Fibroblast of skin of left quadriceps (primary cell): ENCODE measurements around the gene FARP2.

Experiments
- DNase-seq, 2 experiments: peaks; one replicate each; pipeline ENCODE4 v3.0.0-alpha.2; 2013; ENCODE audit warnings: low read depth in 2 of 2

FARP2 gene

DNA sequence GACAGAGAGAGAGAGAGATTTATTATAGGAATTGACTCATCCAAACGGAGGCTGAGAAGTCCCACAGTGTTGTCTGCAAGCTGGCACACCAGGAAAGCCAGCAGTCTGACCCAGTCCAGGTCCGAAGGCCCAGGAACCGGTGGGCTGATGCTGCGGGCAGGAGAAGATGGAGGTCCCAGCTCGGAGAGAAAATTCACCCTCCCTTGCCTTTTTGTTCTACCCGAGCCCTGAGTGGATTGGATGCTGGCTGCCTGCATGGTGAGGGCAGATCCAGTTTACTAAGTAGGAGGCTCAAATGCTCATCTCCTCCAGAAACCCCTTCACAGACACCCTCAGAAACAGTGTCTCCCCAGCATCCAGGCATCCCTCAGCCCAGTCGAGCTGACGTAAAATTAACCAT, 174.5 kb downstream of the FARP2 start:
- DNase-seq = no peak

- DNase-seq = no peak
Observed at GRCh38 chr2:241531161-241531722, 175.2 kb downstream of the FARP2 start.

GRCh38 chr2:241532168-241532567, 176.1 kb downstream of the FARP2 start:
- no peak for DNase-seq

GRCh38 chr2:241532733-241533601, 176.9 kb downstream of the FARP2 start:
- no peak for DNase-seq

- DNase-seq = no peak
Observed at GRCh38 chr2:241534293-241534692, 178.2 kb downstream of the FARP2 start.

GRCh38 chr2:241534701-241535375, 178.8 kb downstream of the FARP2 start:
- no peak for DNase-seq

DNA sequence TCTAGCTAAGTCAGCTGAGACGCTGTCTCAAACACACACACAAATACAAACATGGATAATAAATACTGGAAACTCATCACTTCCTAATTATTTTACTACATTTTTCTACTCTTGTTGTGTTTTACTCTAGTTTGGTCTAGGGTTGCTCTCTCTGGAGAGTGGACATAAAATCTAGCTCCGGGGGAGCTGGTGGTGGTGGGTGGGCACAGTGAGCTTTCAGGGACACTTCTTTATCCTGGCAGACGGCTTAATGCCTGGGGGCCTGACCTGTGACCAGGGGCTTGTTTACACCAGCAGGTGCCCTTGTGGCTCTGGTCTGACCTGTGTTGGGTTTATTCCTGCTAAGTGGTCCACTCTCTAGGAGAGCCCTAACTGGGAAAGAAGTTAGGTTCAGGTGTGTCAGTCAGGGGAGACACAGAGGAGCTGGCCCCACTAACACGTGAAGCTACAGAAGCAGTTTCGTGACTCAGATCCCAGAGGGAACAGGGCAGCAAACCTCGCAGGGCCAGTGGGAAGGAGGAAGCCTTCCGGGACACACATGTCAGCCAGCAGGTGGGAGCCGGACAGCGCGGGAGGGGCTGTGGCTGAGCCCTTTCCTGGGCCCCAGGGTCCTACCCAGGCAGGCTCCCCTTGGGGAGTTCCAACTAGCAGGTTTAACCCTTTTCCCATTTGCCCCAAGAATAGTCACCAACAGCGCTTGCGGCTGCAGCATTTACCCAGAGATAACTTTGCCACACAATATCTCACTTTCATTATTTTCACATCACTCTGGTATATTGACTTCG, 180.0 kb downstream of the FARP2 start:
- DNase-seq = no peak

- DNase-seq = no peak
Observed at GRCh38 chr2:241538838-241539615, 182.9 kb downstream of the FARP2 start.

- no peak for DNase-seq
Observed at GRCh38 chr2:241539616-241540374, 183.7 kb downstream of the FARP2 start.

- no peak for DNase-seq
Observed at GRCh38 chr2:241540401-241540770, 184.3 kb downstream of the FARP2 start.

DNA sequence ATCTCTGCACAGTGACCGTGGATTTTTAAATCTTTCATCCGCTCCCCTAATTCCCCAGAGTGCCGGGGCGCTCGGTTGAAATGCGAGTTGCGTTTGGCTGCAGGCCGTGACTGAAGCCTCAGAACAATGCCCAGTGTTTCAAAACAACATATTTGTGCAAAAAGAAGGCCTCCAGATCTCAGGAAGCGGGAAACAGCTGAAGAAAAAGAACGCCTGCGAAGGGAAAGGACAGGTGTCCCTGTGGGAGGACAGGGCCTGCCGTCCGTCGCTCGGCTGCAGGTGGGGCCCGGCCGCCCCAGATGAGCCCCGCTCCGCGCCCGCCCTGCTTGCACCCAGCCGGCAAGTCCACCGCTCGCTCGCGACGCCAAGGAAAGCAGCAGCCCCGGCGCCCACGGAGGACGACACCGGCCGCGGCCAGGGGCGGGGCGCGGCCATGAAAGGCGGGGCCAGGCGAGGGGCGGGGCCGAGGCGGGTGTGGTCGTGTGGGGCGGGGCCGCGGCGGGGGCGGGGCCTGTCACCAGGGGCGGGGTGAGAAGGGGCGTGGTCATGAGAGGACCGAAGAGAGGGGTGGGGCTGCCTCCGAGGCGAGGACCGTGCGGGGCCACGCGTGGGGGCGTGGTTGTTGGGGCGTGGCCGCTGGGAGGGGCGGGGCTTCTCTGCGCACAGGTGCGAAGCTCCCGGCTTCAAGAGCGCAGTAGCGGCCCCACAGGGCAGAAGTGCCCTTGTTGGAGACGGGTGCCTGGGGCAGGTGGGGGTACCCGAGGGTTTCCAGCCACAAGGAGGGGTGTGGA, 184.9 kb downstream of the FARP2 start:
- no peak for DNase-seq

GRCh38 chr2:241541564-241542277, 185.6 kb downstream of the FARP2 start:
- DNase-seq = no peak

DNA sequence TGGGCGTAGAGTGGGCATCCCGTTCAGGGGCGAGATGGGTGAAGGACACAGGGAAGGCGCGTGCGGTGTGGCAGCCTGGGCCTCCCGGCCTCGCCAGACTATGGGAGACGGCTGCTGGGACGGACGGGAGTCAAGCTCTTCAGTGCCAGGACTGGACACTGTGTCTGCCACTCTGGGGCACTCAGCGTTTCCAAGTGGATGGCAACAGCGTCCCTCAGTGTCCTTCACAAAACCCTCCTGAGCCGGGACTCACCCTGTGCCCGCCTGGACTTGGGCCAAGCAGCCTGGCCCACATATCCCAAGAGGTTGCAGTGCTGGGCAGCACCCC, 186.2 kb downstream of the FARP2 start:
- no peak for DNase-seq
